HG02588 (cell line): ENCODE data around the gene ROR2.
"Not testable (repeated sequence)": the region's sequence is repeated elsewhere in the genome, so short reads cannot be mapped to it uniquely, and the experiment has no call there.

ENCODE experiments used
- ATAC-seq: cut with Tn5 transposase; IDR thresholded peaks from one replicate; pipeline ENCODE4 v1.9.1; 2021; ENCODE audit warnings: mild to moderate bottlenecking, moderate library complexity; ENCODE audit not compliant: unreplicated experiment

The ROR2 gene

DNA sequence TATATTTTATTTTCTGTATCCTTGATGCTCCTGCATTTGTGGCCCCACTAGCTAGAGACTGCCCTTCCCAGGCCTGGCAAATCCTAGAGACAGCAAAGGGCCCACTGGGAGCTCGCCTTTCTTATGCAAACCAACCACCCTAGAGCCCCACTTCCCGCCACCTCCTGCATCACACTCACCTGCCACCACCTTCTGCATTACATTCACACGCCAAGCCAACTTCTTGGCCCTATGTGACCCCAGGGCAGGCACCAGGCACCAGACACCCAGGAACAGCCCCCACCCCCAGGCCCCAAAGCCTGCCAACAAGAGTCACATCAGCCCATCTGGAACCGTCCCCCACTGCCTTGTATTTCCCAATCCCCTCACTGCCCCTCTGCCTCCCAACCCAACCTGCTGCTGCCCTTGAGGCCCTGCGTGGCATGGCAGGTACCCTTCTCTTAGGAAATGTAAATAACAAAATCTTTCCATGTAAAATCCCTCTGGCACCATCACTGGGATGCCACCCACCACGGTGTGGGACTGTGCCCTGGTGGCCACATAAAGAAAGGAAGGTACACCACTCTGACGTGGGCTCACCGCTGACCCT, 22.0 kb downstream of the ROR2 start:
- no peak for ATAC-seq

DNA sequence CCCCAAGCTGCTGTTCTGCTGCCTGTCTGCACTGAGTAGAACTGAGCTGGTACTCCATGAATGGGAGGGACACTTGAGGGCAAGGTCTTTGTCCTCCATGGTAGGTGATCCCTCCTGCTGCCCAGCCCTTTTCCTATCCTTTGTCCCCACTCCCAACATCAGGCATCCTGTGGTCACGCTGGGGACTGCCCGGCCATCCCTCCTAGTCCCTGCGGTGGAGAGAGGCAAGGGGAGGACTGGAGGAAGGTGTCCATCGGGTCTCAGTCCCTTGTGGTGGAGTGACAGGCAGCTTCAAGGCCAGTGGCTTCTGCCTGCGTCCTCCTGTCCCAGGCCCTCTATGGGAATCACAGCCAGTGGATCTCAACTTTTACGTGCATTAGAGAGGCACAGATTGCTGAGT, 25.9 kb downstream of the ROR2 start:
- no peak for ATAC-seq

DNA sequence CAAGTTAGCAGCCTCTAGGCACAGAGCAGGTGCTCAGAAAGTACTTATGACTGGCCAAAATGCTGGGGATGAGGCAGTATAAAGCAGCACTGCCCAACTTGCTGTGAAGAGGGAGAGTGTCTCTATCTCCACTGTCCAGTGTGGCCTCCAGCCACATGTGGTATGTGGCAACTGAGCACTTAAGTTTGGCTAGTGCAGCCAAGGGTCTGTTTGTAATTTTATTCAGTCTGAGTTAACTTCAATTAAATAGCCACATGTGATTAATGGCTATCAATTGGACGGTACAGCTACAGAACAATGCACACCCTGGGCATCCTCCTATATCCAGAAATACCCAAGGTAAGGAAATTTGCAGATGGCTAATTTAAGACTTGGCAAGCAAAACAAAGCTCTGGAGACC, 26.9 kb downstream of the ROR2 start:
- ATAC-seq = no peak

DNA sequence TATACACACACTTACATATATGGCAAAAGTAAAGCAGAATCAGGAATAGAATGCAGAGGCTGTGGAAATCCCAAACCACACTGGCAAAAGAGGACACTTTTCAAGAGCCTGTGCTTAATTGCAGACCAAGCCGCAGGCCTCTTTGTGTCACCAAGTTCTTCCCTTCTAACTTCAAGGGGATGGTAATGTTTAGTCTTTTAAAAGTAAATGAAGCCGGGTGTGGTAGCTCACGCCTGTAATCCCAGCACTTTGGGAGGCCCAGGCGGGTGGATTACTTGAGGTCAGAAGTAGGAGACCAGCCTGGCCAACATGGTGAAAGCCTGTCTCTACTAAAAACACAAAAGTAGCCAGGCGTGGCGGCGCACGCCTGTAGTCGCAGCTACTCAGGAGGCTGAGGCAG, 28.7 kb downstream of the ROR2 start:
- ATAC-seq = no peak

DNA sequence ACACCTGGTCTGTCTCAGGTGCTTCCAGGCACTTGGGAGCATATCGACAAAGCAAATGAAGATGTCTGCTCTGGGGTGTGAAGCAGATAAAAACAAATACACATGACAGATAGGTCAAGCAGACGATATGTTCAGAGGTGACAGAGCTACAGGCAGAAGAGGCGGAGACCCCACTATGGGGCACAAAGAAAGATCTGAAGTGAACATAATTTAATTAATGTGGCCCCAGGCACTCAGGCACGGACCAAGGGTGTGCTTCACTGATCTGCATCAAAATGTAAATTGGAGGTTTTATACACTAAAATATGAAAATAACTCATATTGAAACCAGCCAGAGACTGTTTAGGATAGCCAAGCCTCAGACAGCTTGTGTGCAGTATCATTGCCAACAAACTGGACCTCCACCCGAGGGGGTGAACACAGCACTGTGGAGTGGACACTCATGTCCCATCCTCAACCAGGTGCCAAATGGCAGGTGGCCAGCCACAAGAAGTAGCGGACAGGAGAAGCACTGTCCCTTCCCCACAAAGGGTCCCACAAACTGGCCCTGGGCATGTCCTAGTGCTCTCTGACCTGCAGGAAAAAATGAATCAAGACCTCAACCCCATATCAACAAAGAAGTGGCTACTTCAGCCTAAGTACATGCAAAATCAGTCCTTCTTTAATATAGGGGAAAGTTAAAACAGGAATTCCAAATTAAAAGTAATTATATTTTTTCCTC, 29.2 kb downstream of the ROR2 start:
- ATAC-seq = no peak

DNA sequence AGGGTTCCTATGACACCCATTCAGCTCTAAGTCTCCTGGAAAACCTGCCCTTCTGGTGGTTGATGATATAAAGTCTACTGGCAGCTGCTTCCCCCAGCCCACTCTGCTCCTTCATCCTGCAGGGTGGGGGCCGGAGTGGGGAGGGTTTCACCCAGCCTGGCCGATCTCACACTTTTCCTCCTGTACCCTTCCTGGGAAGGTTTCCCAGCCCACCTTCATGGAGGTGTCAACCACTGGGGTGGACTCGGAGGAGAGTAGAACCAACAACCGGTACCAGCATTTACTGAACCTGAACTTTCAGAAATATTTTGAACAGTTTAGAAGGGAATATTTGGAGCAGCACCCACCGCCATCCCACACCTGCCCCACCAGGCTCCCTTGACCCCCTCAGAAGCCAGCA, 30.4 kb downstream of the ROR2 start:
- no peak for ATAC-seq

DNA sequence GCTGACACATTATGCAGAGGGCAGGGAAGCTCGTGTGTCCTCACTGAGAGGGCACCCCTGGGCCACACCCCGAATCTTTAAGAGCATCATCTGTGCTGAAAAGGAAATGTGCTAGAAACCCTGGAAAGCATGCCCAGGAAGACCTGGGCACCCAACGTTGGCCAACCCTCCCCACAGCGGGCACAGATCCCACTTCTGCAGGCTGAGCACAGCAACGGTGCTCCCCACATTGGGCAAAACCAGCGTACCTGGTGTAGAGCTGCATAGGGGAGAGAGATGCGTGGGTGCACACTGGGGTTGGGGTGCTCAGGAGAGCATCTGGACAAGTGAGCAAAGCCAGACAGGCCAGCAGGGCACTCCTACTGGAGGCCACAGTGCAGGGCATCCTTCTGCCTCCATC, 32.6 kb downstream of the ROR2 start:
- ATAC-seq = no peak

DNA sequence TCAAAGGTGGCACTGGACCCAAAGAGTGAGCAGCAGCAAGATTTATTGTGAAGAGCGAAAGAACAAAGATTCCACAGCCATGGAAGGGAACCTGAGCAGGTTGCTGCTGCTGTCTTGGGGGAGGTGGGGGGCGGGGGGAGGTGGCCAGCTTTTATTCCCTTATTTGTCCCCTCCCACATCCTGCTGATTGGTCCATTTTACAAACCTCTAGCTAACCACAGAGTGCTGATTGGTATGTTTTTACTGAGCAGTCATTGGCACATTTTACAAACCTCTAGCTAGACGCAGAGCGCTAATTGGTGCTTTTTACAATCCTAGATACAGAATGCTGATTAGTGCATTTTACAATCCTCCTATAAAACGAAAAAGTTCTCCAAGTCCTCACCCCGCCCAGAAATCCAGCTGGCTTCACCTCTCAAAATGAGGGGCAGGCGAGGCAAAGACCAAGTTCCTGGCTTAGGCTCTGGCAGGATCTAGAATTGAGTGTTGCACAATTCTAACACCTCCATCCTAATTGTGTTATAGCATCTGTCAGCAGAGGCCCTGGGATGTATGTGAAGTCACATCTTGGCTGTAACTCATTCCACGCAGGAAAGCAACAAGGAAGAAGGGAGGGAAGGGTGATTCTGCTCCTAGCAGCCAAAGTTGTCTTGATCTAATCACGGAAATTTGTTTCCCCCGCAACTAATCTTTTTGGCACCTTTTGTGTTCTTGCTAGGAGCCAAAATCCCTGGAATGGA, 34.3 kb downstream of the ROR2 start:
- ATAC-seq = no peak

DNA sequence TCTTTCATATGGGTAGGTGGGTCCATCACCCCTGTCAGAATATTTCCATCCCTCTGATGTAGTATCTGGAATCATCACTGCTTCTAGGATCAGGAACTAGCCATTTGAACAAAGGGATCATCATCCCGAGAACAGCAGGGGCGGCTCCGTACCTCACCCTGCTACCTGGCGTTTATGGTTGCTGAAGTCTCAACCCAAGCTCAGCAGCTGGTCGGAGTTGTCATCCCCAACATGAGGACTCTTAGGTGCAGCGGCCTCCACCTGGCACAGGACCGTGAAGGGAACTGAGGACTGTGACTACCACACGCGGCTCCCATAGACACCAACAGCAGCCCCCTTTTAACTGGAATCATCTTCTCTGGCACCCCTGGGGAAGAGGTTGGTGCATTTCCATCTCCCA, 35.1 kb downstream of the ROR2 start:
- no peak for ATAC-seq

DNA sequence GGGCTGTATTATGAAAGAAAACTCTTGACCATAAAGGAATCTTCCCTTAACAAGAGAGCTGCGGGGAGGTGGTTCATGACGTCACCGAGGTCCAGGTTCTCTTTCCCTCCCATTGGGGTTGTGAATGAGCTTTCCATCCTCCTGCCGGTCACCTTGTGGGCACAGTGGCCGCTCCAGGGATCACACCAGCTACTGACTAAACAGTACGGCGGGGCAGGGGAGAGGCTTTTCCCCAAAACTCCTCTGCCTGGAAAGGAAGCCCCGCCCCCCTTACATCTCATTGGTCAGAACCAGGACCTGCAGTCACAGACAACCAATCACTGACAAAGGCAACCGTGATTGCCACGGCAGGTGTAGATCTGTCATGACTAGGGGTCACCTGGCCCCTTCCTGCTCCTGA, 35.6 kb downstream of the ROR2 start:
- no peak for ATAC-seq

DNA sequence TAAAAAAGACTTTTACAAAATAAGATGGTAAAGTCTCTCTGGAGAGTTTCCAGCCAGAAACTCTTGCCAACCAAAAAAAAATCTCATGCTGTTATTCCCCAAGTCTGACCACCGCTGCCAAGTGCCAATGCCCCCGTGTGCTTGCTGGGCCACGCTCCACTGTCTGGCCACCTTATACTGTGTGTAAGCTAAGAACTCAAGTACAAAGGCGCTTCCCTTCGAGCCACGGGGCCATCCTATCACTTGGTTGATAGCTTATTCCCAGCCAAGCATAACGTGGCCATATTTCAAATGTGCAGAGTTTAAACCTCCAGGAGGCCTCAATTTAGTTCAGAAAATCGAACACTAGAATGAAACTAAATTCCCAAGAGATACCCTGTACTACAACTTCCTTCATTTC, 36.0 kb downstream of the ROR2 start:
- no peak for ATAC-seq

DNA sequence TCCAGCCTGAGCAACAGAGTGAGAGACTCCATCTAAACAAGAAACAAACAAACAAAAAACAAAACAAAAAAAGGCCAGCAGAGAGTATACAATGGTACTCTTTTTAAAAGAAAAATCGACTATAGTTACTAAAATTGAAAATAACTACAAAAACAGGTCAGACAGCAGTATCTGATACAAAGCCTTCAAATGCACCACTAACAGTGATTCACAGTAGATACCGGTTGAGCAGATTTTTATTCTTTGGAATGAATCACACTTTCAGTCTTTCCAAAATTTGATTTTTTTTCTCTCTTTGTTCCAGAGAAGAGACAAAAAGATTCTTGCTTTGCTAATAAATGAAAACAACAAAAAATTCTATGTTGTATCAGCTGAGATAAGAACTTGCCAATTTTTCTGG, 36.9 kb downstream of the ROR2 start:
- ATAC-seq = no peak

DNA sequence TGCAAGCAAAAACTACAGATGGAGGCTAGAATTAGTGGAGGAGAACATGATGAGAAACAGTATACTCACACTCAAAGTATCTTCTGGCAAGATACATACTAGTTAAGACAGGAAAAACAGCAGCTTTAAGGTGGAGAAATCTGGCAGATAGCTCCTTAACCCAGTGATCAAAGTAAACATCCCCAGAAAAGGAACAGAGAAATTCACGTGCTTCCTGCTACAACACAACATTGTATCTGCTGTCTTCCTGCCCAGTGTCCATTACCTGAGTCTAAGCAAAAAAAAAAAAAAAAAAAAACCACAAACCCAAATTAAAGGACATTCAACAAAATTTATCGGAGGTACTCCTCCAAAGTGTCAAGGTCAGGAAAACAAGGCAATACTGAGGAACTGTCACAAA, 38.4 kb downstream of the ROR2 start:
- ATAC-seq = no peak

DNA sequence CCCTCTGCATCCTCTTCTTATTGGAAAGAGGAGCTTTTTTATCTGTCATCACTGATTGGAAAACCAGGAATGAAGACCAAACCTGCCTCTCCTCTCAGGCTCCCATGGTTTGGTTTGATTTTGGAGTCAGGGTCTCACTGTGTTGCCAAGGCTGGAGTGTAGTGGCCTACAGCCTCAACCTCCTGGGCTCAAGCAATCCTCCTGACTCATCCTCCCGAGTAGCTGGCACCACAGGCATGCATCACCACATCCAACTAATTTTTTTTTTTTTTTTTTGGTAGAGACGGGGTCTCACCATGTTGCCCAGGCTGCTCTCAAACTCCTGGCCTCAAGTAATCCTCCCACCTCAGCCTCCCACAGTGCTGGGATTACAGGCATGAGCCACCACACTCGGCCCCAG, 40.8 kb downstream of the ROR2 start:
- not testable (repeated sequence) for ATAC-seq

DNA sequence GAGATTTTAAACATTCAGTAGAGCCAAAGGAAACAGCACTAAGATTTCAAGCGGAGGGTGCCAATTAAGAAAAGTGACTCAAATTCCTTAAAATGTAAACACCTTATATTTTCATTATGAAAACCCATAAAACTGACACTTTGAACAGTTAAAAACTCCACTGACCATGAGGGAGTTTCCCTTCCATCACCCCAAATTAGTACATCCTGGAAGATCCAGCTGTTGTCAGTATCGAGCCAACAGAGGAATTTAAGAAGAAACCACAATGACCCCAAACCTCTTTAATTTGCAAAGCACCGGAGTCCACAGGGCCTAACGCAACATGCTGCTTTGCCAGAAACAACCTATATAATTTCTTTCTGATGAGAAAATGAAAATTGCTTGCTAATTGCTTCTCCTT, 41.3 kb downstream of the ROR2 start:
- ATAC-seq = no peak

DNA sequence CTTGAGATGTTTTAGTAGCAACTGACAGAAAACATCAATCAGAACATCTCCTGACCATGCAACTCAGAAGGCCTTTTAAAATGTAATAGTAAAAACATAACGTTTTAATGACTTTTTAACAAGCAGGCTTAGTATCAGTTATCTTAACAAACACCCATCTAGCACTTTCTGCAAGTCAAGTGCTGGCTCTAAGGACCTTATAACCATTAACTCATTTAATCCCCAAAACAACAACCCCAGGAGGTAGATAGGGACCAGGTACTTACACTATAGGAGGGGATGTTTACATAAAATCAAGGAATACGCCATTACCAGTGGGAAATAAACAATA, 41.8 kb downstream of the ROR2 start:
- ATAC-seq = no peak

DNA sequence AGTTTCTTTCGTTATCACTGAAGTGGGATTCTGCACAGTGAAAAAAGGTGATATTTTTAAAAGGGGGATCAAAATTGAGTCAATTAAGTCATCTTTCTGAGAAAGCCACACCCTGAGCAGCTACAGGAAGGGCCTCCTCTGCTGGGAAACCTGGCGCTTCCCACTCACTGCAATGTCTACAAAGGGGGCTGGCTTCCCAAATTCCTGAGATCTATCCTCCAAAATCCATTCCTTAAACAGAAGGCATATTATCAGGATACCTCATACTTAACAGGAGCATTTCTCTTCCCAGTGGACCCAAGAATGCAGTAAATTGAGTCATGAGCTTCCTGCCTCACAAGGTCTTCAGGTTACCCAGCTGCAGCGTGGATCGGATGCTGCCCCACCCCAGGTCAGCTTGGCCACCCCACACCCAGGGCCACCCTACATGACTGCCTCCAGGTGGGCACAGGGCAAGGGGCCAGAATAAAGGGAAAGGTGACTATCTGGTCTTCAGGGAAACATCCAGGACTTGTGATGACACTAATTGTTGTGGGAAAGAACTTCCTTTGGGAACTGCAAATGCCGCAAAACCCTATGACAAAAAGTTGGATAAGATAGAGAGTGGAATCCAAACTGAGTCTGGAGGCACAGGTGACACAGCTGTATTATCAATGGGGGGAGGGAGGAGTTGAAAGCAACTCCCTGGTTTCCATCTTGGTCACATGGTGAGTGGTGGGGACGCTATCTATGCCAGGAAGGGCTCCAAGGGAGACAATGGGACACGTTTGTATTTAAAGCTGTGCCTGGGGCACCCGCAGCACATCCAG, 42.3 kb downstream of the ROR2 start:
- ATAC-seq = no peak

DNA sequence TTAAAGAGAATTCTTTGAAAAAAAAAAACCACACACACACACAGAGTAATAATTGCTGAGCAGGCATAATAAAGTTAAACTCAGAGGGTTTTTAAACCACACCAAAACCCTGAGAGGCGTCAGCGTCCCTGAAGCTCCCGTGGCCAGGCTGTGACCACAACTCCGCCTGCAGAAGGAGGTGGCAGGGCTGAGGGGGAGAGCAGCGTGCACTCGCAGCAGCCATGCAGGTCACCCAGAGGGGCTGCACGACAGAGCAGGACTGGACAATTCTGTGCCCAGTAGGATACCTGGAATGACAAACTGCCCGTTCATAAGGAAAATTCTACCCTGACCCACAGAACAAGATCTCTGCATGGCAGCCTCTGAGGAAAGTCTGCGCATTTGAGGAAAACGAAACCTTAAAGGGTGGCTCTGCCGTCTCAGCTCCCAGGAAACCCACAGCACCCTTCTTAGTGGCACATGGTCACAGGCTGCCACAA, 44.0 kb downstream of the ROR2 start:
- ATAC-seq = no peak

DNA sequence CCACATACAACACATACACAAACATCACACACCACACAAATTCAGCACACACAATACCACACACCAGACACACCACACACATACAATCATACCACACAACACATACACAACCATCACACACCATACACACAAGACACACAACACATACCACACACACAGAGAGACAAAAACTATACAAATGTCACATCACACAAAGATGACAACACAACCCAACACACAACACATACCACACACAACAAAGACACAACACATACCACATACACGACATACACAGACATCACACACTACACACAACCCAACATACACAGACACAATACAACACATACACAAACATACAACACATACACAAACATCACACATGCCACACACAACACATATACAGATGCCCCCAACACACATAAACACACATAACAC, 44.8 kb downstream of the ROR2 start:
- ATAC-seq = no peak

DNA sequence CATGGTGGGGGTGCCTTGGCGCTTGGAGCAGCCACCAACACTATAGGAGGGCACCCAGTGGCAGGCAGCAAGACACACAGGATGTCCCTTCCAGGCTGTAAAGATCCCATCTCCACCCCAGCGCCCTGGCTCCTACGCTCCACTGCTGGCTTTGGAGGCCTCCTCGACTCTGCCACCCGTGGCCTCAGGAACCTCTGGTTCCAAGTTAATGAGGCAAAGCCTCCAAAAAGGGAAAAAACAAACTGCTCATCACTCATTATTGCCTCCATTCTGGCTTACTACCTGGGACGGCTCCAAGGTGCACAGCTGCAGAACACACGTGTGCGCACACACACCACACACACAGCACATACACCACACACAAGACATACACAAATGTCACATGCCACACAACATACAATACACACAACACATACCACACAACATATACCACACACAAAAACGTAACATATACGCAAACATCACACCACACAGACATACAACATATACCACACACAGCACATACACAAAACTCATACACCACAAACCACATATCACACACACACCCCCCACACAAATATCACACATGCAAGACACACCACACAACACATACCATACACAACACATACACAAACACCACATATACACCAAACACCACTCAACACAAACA, 45.3 kb downstream of the ROR2 start:
- no peak for ATAC-seq
